CD4-positive, alpha-beta T cell (primary cell): Measurements from ENCODE around the gene CENPQ. TPM values are rescaled to one million over a fixed set of nuclear protein-coding genes. Genes with fewer than 3 reads are reported as not detected.

ENCODE experiments used
- ATAC-seq: fragments of 200-7000 bp; cut with Tn5 transposase; one replicate; pipeline ENCODE4 v1.10.0; 2022; ENCODE audit warnings: mild to moderate bottlenecking; ENCODE audit not compliant: poor library complexity
- CTCF ChIA-PET: fragments of 350-600 bp; sonication (Branson Sonifier 250); formaldehyde crosslinking; loops from one replicate; lab custom pipeline; 2021; ENCODE audit warnings: antibody characterized with exemption, inconsistent platforms; lab: Charles Lee
- POLR2A ChIA-PET: fragments of 350-600 bp; sonication (Branson Sonifier 250); formaldehyde crosslinking; loops from one replicate; lab custom pipeline; 2021; ENCODE audit warnings: antibody characterized with exemption, inconsistent platforms; lab: Charles Lee
- DNase-seq, 14 experiments: peaks; one replicate each; pipeline ENCODE4 v3.0.0-alpha.2; 2013 to 2020; ENCODE audit warnings: mixed read lengths in 2 of 14
- H3K27ac ChIP-seq, 2 donors: one replicate each; pipeline versions ENCODE4 v1.5.1 to v1.7.0; 2013; ENCODE audit warnings: low read length in 2 of 2, low read depth in 1 of 2, mild to moderate bottlenecking in 1 of 2
- H3K27me3 ChIP-seq, 2 experiments: 1 replicate in 1 of 2; 2 replicates in 1 of 2; pipeline versions ENCODE4 v1.6.1 to v1.7.0; 2013; ENCODE audit warnings: low read length in 2 of 2, control low read depth in 1 of 2, mild to moderate bottlenecking in 1 of 2, moderate library complexity in 1 of 2; ENCODE audit not compliant: insufficient read depth in 2 of 2, control insufficient read depth in 1 of 2
- H3K36me3 ChIP-seq: one replicate; pipeline ENCODE4 v1.6.1; 2013; ENCODE audit warnings: low read length, control low read depth; ENCODE audit not compliant: insufficient read depth
- H3K4me1 ChIP-seq: one replicate; pipeline ENCODE4 v1.6.1; 2013; ENCODE audit warnings: low read length, control low read depth; ENCODE audit not compliant: insufficient read depth
- H3K4me3 ChIP-seq: one replicate; pipeline ENCODE4 v1.5.1; 2013; ENCODE audit warnings: mild to moderate bottlenecking, low read length, moderate library complexity
- H3K9me3 ChIP-seq, 2 experiments: 1 replicate in 1 of 2; 2 replicates in 1 of 2; pipeline versions ENCODE4 v1.6.1 to v1.7.0; 2013; ENCODE audit warnings: low read length in 2 of 2, mild to moderate bottlenecking in 2 of 2, control low read depth in 1 of 2, moderate library complexity in 1 of 2; ENCODE audit not compliant: control insufficient read depth in 1 of 2, insufficient read depth in 1 of 2
- H3K27ac Mint-ChIP-seq: one replicate; pipeline ENCODE4 v1.8.0; 2020; ENCODE audit warnings: mixed read lengths
- H3K27me3 Mint-ChIP-seq: one replicate; pipeline ENCODE4 v1.8.0; 2021; ENCODE audit warnings: mixed read lengths
- H3K36me3 Mint-ChIP-seq: one replicate; pipeline ENCODE4 v1.8.0; 2021; ENCODE audit warnings: low read depth, mixed read lengths
- H3K4me1 Mint-ChIP-seq: one replicate; pipeline ENCODE4 v1.8.0; 2021; ENCODE audit warnings: low read depth, mixed read lengths
- H3K4me3 Mint-ChIP-seq: one replicate; pipeline ENCODE4 v1.8.0; 2020; ENCODE audit warnings: mild to moderate bottlenecking, mixed read lengths
- H3K9me3 Mint-ChIP-seq: one replicate; pipeline ENCODE4 v1.8.0; 2020; ENCODE audit warnings: mixed read lengths
- intact Hi-C, 2 experiments: fragments of 100-400 bp; cut with DNase I in 1 of 2; cut with micrococcal nuclease in 1 of 2; formaldehyde crosslinking; loops; one replicate each; pipeline versions ENCODE4 v1.15.1 to v1.9.0; 2023 to 2025; cut with DNase I, micrococcal nuclease
- total RNA-seq, 174 experiments: library from RNA in 2 of 174; stranded (reverse) in 2 of 174; gene quantifications; one replicate each; pipeline ENCODE4 v1.2.3 and lab custom pipeline; 2021 to 2026
- TF ChIP-seq, protein P1 (sequence below): fragments of 200-600 bp; IDR thresholded peaks from one replicate; pipeline ENCODE4 v1.8.0; 2022; ENCODE audit warnings: antibody characterized with exemption, mild to moderate bottlenecking

CENPQ gene
- total RNA-seq, 2 experiments from 2014 or later = 0.14 to 0.30 TPM

DNA sequence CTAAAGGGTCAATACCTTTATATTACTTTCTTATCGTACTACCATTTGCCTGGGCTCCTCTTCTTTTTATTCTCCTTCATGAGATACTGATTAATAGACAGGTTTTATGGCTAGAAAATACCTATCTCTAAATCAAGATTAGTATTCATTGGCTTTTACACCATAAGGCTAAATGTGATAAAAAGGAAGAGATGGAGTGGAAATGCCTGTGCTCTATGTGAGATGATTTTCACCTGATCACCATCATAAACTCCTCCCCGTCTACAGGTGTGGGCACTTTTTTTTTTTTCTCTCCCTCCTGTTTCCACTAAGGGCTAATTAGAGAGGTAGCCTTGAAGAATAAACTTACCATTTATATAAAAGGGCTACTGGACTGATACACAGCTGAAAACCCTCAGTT lies 36.5 kb downstream of the CENPQ start, which contains the start of gene GLYATL3:
GLYATL3 (plus strand) TSS at position 301 of the 400 bp plus-strand sequence. CDS start 12,068 bp downstream, outside the sequence.
- ChIA-PET POLR2A (no interaction called here), CTCF (no interaction called here)
- no peaks in the 10 kb centered on the region for H3K27me3 ChIP-seq
- DNase-seq (no peak), ATAC-seq (no peak)
- TF ChIP-seq, protein P1, sequence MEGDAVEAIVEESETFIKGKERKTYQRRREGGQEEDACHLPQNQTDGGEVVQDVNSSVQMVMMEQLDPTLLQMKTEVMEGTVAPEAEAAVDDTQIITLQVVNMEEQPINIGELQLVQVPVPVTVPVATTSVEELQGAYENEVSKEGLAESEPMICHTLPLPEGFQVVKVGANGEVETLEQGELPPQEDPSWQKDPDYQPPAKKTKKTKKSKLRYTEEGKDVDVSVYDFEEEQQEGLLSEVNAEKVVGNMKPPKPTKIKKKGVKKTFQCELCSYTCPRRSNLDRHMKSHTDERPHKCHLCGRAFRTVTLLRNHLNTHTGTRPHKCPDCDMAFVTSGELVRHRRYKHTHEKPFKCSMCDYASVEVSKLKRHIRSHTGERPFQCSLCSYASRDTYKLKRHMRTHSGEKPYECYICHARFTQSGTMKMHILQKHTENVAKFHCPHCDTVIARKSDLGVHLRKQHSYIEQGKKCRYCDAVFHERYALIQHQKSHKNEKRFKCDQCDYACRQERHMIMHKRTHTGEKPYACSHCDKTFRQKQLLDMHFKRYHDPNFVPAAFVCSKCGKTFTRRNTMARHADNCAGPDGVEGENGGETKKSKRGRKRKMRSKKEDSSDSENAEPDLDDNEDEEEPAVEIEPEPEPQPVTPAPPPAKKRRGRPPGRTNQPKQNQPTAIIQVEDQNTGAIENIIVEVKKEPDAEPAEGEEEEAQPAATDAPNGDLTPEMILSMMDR = no peak
- no peaks in the 10 kb centered on the region for H3K36me3 ChIP-seq
- no peaks in the 10 kb centered on the region for H3K9me3 ChIP-seq
- no peak within 1 kb of the TSS for H3K27ac Mint-ChIP-seq
- H3K4me3 ChIP-seq = no peak within 1 kb of the TSS
- no peaks in the 10 kb centered on the region for H3K4me1 ChIP-seq
- no peaks in the 10 kb centered on the region for H3K27me3 Mint-ChIP-seq
- intact Hi-C loops = no loop called here
- no peaks in the 10 kb centered on the region for H3K36me3 Mint-ChIP-seq
- H3K9me3 Mint-ChIP-seq = no peaks in the 10 kb centered on the region
- no peak within 1 kb of the TSS for H3K27ac ChIP-seq
- no peak within 1 kb of the TSS for H3K4me3 Mint-ChIP-seq
- H3K4me1 Mint-ChIP-seq = no peaks in the 10 kb centered on the region

DNA sequence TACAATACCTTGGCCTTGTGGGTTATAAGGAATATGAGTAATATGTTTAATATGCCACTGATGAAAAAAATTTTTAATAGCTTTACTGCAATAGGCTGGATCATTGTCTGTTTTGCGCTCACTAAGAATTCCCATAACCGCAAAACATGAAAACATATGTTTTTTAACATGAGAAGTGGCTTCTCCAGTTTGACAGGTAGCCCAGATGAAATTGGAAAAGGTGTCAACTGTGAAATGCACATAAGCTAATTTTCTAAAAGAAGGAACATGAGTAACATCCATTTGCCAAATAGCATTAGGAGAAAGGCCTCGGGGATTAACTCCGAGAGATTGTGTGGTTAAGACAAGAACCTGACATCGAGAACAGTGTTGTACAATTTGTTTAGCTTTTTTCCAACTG lies 41.5 kb downstream of the CENPQ start:
- ChIA-PET CTCF (no interaction called here), POLR2A (no interaction called here)
- H3K27ac ChIP-seq = no peak overlapping the region
- no peaks in the 10 kb centered on the region for H3K36me3 Mint-ChIP-seq
- intact Hi-C loops = no loop called here
- peaks cover 18% of the 10 kb centered on the region for H3K27me3 Mint-ChIP-seq
- no peaks in the 10 kb centered on the region for H3K4me1 Mint-ChIP-seq
- TF ChIP-seq, protein P1 = no peak
- H3K4me3 ChIP-seq = no peak overlapping the region
- no peaks in the 10 kb centered on the region for H3K36me3 ChIP-seq
- ATAC-seq (no peak), DNase-seq (no peak)
- H3K27ac Mint-ChIP-seq = no peak overlapping the region
- no peaks in the 10 kb centered on the region for H3K4me1 ChIP-seq
- H3K9me3 Mint-ChIP-seq = peaks cover 2% of the 10 kb centered on the region
- H3K9me3 ChIP-seq = peaks cover 0 to 3% of the 10 kb centered on the region in 2 experiments
- H3K4me3 Mint-ChIP-seq = no peak overlapping the region
- peaks cover 0 to 2% of the 10 kb centered on the region in 2 experiments for H3K27me3 ChIP-seq

DNA sequence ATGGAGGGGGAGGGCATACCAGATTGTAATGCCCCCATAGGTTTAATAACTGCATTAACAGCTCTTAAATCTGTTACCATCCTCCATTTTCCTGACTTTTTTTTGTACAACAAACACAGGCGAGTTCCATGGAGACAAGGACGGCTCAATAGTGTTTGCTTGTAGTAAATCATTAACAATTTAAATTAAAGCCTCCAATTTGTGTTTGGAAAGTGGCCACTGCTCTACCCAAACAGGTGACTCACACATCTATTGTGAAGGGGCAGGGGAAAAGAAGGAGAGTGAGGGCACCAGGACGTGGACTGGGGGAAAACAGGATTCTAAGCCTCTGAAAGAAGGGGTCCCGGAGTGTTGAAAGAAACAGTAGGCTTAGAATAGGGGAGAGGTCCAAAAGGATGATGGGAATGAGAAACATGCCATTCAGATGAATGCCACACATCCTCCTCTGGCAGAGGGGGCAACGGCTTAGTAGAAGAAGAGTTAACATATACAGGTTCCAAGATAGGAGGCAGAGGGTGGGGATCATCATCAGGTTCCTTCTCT lies 43.5 kb downstream of the CENPQ start:
- H3K36me3 Mint-ChIP-seq = no peaks in the 10 kb centered on the region
- no peaks in the 10 kb centered on the region for H3K4me1 ChIP-seq
- intact Hi-C loops = no loop called here
- H3K36me3 ChIP-seq = no peaks in the 10 kb centered on the region
- H3K27me3 ChIP-seq = peaks cover 0 to 2% of the 10 kb centered on the region in 2 experiments
- no peak overlapping the region for H3K4me3 Mint-ChIP-seq
- DNase-seq (no peak), ATAC-seq (no peak)
- H3K4me3 ChIP-seq = no peak overlapping the region
- peaks cover 2% of the 10 kb centered on the region for H3K9me3 Mint-ChIP-seq
- TF ChIP-seq, protein P1 = no peak
- H3K4me1 Mint-ChIP-seq = no peaks in the 10 kb centered on the region
- peaks cover 22% of the 10 kb centered on the region for H3K27me3 Mint-ChIP-seq
- no peak overlapping the region for H3K27ac Mint-ChIP-seq
- ChIA-PET POLR2A (no interaction called here), CTCF (no interaction called here)
- peaks cover 0 to 3% of the 10 kb centered on the region in 2 experiments for H3K9me3 ChIP-seq
- H3K27ac ChIP-seq = no peak overlapping the region
